IMR-90 (cell line): ENCODE measurements around the gene DCDC1. TPM values are rescaled to one million over a fixed set of nuclear protein-coding genes. Genes with fewer than 3 reads are reported as not detected.
"Not testable (repeated sequence)": the region's sequence is repeated elsewhere in the genome, so short reads cannot be mapped to it uniquely, and the experiment has no call there.

Source experiments
- ATAC-seq: fragments of 200-7000 bp; cut with Tn5 transposase; 2 replicates; pipeline ENCODE4 v1.9.1; 2020; ENCODE audit warnings: low read depth, mild to moderate bottlenecking, moderate library complexity
- BruUV-seq: library from RNA; stranded (reverse); fragments of 400-500 nt; replicated peaks from 2 replicates; lab custom pipeline; 2021; lab: Mats Ljungman, UMichigan
- CTCF ChIA-PET: fragments of 300-600 bp; formaldehyde crosslinking; extraction: SDS; loops from one replicate; lab custom pipeline; 2021; ENCODE audit warnings: antibody characterized with exemption; lab: Yijun Ruan, JAX
- POLR2A ChIA-PET: fragments of 300-600 bp; sonication (Branson Sonifier 250); formaldehyde crosslinking; loops from one replicate; lab custom pipeline; 2022; ENCODE audit warnings: antibody characterized with exemption; ENCODE audit not compliant: unreplicated experiment; lab: Charles Lee
- DNase-seq: peaks from one replicate; pipeline ENCODE4 v3.0.0; 2013
- H2AFZ ChIP-seq: replicated peaks from 2 replicates; pipeline ENCODE3; 2013; ENCODE audit warnings: low read length, mild to moderate bottlenecking; ENCODE audit not compliant: poor library complexity
- H2AK5ac ChIP-seq: 2 replicates; pipeline ENCODE4 v1.6.1; 2013; ENCODE audit warnings: low read depth, low read length, inconsistent platforms
- H2AK9ac ChIP-seq: replicated peaks from 2 replicates; pipeline ENCODE3; 2013; ENCODE audit warnings: mild to moderate bottlenecking, low read depth, low read length, moderate library complexity; ENCODE audit not compliant: poor library complexity
- H2BK120ac ChIP-seq: 2 replicates; pipeline ENCODE4 v1.6.1; 2013; ENCODE audit warnings: low read depth, low read length, inconsistent platforms
- H2BK15ac ChIP-seq: 3 replicates; pipeline ENCODE4 v1.6.1; 2013; ENCODE audit warnings: low read depth, low read length, inconsistent platforms
- H2BK20ac ChIP-seq: 2 replicates; pipeline ENCODE4 v1.6.1; 2013; ENCODE audit warnings: low read depth, mild to moderate bottlenecking, inconsistent platforms, low read length, moderate library complexity
- H2BK5ac ChIP-seq: 2 replicates; pipeline ENCODE4 v1.6.1; 2013; ENCODE audit warnings: mild to moderate bottlenecking, low read depth, low read length, inconsistent platforms; ENCODE audit not compliant: poor library complexity, severe bottlenecking
- H3K14ac ChIP-seq: replicated peaks from 2 replicates; pipeline ENCODE4 v1.6.1; 2013; ENCODE audit warnings: low read depth, low read length, inconsistent platforms
- H3K18ac ChIP-seq: 2 replicates; pipeline ENCODE4 v1.6.1; 2013; ENCODE audit warnings: low read depth, low read length, control low read depth
- H3K23ac ChIP-seq: 2 replicates; pipeline ENCODE4 v1.6.1; 2013; ENCODE audit warnings: low read depth, low read length, inconsistent platforms
- H3K27ac ChIP-seq: 2 replicates; pipeline ENCODE4 v1.5.1; 2013; ENCODE audit warnings: mild to moderate bottlenecking, control low read depth, low read length; ENCODE audit not compliant: insufficient read depth
- H3K27me3 ChIP-seq: 2 replicates; pipeline ENCODE4 v1.6.1; 2013; ENCODE audit warnings: low read length; ENCODE audit not compliant: control insufficient read depth, insufficient read depth
- H3K36me3 ChIP-seq: 2 replicates; pipeline ENCODE4 v1.6.1; 2013; ENCODE audit warnings: low read length, mixed read lengths; ENCODE audit not compliant: control insufficient read depth, insufficient read depth
- H3K4ac ChIP-seq: 2 replicates; pipeline ENCODE4 v1.6.1; 2013; ENCODE audit warnings: low read depth, low read length, inconsistent platforms
- H3K4me1 ChIP-seq: 2 replicates; pipeline ENCODE4 v1.6.1; 2013; ENCODE audit warnings: low read length, mixed read lengths; ENCODE audit not compliant: control insufficient read depth, insufficient read depth
- H3K4me2 ChIP-seq: 2 replicates; pipeline ENCODE4 v1.6.1; 2013; ENCODE audit warnings: low read depth, mild to moderate bottlenecking, control low read depth, low read length, moderate library complexity
- H3K4me3 ChIP-seq: 2 replicates; pipeline ENCODE4 v1.5.1; 2013; ENCODE audit warnings: low read depth, mild to moderate bottlenecking, control low read depth, low read length, moderate library complexity; ENCODE audit not compliant: insufficient read depth
- H3K56ac ChIP-seq: 2 replicates; pipeline ENCODE4 v1.6.1; 2013; ENCODE audit warnings: low read length, inconsistent platforms; ENCODE audit not compliant: insufficient read depth; ENCODE audit errors: extremely low read depth
- H3K79me1 ChIP-seq, 2 experiments: 2 replicates each; pipeline ENCODE4 v1.6.1; 2013; ENCODE audit warnings: low read length in 2 of 2, inconsistent platforms in 1 of 2, low read depth in 1 of 2
- H3K9ac ChIP-seq: 2 replicates; pipeline ENCODE4 v1.6.1; 2013; ENCODE audit warnings: low read depth, low read length, control low read depth
- H3K9me1 ChIP-seq: 2 replicates; pipeline ENCODE4 v1.6.1; 2013; ENCODE audit warnings: low read length, inconsistent platforms; ENCODE audit not compliant: insufficient read depth
- H3K9me3 ChIP-seq: 2 replicates; pipeline ENCODE4 v1.6.1; 2013; ENCODE audit warnings: low read length; ENCODE audit not compliant: control insufficient read depth, insufficient read depth
- H4K20me1 ChIP-seq: 2 replicates; pipeline ENCODE4 v1.6.1; 2013; ENCODE audit warnings: low read length, inconsistent platforms; ENCODE audit not compliant: insufficient read depth
- H4K5ac ChIP-seq: 2 replicates; pipeline ENCODE4 v1.6.1; 2013; ENCODE audit warnings: mild to moderate bottlenecking, low read depth, low read length, control low read depth
- H4K8ac ChIP-seq, 2 experiments: 2 replicates each; pipeline ENCODE4 v1.6.1; 2013; ENCODE audit warnings: low read depth in 2 of 2, low read length in 2 of 2, control low read depth in 1 of 2, inconsistent platforms in 1 of 2
- H4K91ac ChIP-seq: 2 replicates; pipeline ENCODE4 v1.6.1; 2013; ENCODE audit warnings: low read depth, low read length, inconsistent platforms; ENCODE audit not compliant: insufficient read depth
- MAFK ChIP-seq: IDR thresholded peaks from 2 replicates; pipeline ENCODE4 v1.6.1; 2012; ENCODE audit warnings: low read depth, low read length, improper control_type of control experiment
- WGBS, 2 experiments: methylation state at CpG; one replicate each; pipeline versions ENCODE4 v1.1.5 to v1.1.7; 2013; ENCODE audit warnings: missing lambda C conversion rate in 2 of 2; ENCODE audit not compliant: insufficient read length in 1 of 2; ENCODE audit errors: extremely low coverage in 2 of 2; 5-methylcytosine and 5-hydroxymethylcytosine counted together
- dilution Hi-C: fragments of 300-500 bp; cut with HindIII; formaldehyde crosslinking; loops from one replicate; pipeline ENCODE4 v1.14.3; 2018; ENCODE audit warnings: low sequenced_read_pairs; ENCODE audit not compliant: unreplicated experiment
- in situ Hi-C: fragments of 300-500 bp; cut with MboI; formaldehyde crosslinking; loops from 3 replicates; pipeline ENCODE4 v1.14.3; 2019; ENCODE audit warnings: low sequenced_read_pairs, inconsistent platforms, mixed read lengths
- intact Hi-C: fragments of 100-400 bp; cut with micrococcal nuclease; formaldehyde crosslinking; loops from 2 replicates; pipeline ENCODE4 v1.10.0; 2022
- polyA plus RNA-seq, 3 experiments: library from polyadenylated mRNA; depleted of rRNA; stranded (reverse); fragments of >200 nt; gene quantifications; 2 replicates each; pipeline ENCODE4 v1.2.3, GENCODE V29; 2012; ENCODE audit warnings: low replicate concordance in 1 of 3
- total RNA-seq: library from RNA; depleted of rRNA; stranded (reverse); fragments of >200 nt; gene quantifications from 2 replicates; pipeline ENCODE4 v1.2.3, GENCODE V29; 2012

The DCDC1 gene
- total and polyA plus RNA-seq, 2 of the 4 experiments (the other 2 are of a cell fraction) = not detected

- H4K91ac ChIP-seq, H3K56ac ChIP-seq, H2BK120ac ChIP-seq, H3K4me1 ChIP-seq, POLR2A ChIA-PET, intact Hi-C loops, in situ Hi-C loops, H3K79me1 ChIP-seq, H4K5ac ChIP-seq, dilution Hi-C loops, CTCF ChIA-PET, H3K27ac ChIP-seq, H3K9ac ChIP-seq, BruUV-seq, H2BK15ac ChIP-seq, H3K14ac ChIP-seq, H3K27me3 ChIP-seq, ATAC-seq, DNase-seq, H3K4me3 ChIP-seq, H2AK9ac ChIP-seq, H4K20me1 ChIP-seq, H2AFZ ChIP-seq, H3K9me1 ChIP-seq, H3K9me3 ChIP-seq, H3K4ac ChIP-seq, H2AK5ac ChIP-seq, H4K8ac ChIP-seq, H3K23ac ChIP-seq, H2BK5ac ChIP-seq, H3K36me3 ChIP-seq, H3K4me2 ChIP-seq, H2BK20ac ChIP-seq, H3K18ac ChIP-seq: not testable (repeated sequence)
- no CpG with 5 or more reads among the region's 1 CpG for WGBS, 2 experiments
- TF ChIP-seq MAFK = peak; percentile 14; the same call in 1 of the 2 replicates
Measured at GRCh38 chr11:30947715-30948114, 421.8 kb downstream of the DCDC1 start.
